CMK (cell line): ENCODE data around the gene ZNF189.

Source experiments
- DNase-seq: peaks from one replicate; pipeline ENCODE4 v3.0.0-alpha.2; 2010; ENCODE audit warnings: low read depth

Gene ZNF189

DNA sequence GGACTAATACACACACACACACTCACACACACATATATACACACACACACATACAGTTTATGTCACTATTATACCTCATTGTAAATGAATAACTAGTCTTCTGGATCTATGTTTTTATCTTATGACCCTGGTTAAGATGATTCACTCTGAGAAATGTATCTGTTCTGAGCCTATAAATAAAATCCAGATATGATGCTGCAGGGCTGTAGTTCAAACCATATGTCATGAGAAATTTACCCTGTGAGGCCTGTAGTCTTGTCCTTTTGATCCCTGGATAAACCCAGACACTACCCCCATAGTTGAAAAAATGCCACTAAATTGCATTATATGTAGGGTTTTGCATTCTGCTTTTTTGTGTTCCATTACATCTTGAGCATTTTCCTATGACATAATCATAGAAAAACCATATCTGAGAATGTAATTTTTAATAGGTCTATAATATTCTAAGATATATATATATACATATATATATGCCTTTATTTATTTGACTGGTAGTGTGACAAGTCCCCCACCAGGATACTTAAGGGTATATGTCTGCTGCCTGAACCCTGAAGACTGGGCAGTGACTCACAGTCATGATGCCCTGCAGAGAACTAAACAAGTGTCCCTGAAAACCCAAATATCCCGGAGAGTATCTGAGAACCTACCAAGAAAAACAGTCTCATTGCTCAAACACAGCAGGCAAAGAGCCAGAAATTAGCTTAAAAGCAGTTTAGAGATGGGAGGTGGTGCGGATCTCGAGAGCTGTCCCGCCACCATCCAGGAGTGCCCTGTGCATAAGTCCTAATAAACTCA, 55.3 kb downstream of the ZNF189 start:
- DNase-seq: no peak

DNA sequence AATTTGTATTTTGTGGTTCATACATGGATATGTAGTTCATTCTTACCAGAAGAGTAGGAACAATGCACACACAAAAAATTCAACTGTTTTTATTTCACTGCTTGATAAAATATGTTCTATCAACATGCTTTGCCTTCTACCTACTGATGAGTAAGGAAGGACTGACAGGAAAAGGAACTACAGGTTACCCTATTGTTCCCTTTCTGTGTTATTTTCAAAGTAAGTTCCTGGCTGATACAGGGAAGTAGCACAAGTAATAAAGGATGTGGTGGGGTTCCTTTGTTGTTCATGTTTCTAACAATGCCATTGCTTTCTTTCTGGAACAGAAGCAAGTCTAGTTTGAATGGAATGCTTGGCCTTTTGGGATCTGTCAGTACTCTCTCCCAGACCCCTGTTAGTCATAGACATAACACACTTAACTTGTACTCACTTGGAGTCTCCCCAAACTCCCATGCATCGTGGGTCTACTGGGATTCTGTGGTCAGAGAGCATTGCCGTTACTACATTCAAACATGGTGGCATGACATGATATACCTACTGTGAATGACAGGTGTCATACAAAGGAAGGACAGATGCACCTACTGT, 57.1 kb downstream of the ZNF189 start:
- no peak for DNase-seq

DNA sequence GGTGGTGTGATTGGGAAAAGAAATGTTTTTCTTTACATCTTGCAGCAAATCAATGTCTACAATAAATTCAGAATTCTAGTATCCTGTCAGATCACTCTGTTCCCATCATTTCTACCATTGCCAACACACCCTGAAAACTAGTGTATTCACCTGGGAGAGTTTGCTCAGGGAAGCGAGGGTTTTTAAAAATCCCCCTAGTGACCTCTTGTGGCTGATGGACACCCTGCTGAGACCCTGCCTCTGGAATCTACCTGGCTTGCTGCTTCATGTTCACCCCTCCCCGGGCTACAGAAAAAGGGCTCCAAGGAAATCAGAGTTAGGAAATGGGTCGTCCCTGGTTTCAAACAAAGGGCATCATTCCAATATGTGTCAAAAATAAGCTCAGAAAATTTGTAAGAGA, 58.4 kb downstream of the ZNF189 start:
- no peak for DNase-seq

DNA sequence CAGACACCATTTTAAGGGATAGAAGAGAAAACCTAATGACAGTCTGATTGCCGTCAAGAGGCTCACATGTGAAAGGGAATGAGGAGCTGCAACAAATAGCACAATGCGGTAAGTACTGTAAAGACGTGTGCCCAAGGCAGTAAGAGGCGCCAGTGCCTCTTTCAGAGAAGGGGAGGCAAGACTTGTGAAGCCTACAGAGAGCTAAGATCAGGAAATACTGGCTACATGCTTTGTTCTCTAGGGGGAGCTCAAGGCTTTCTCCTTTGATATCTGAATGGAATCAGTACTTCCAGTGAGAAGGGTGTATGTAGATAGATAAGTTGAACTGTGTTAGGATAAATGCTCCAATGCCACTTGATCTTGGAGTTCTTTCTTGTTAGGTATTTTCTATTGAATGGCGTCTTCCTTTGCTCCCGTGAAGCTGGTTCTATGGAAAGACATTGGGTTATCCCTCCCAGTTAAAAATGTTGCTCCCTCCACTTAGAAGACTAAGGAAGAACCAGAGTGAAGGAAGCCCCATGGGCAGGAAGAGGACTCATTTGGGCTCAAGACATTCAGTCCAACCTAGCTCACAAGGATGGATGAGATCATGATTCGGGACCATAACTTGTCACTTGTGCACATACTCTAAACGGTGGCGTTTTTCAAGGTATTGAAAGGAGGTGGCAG, 60.4 kb downstream of the ZNF189 start:
- peak; percentile 29 for DNase-seq
